GM12891 (cell line): ENCODE results near the gene TNS1.

Experiments
- PAX5 ChIP-seq: IDR thresholded peaks from 2 replicates; pipeline ENCODE4 v1.6.1; 2011; ENCODE audit warnings: low read length, moderate library complexity, mild to moderate bottlenecking; ENCODE audit not compliant: insufficient read depth, severe bottlenecking
- POLR2A ChIP-seq: IDR thresholded peaks from 2 replicates; pipeline ENCODE4 v1.6.1; 2011; ENCODE audit warnings: low read depth, low read length, control low read depth
- POLR2AphosphoS5 ChIP-seq: IDR thresholded peaks from 2 replicates; pipeline ENCODE4 v1.6.1; 2011; ENCODE audit warnings: low read depth, low read length, control low read depth
- POU2F2 ChIP-seq: IDR thresholded peaks from 2 replicates; pipeline ENCODE4 v1.6.1; 2011; ENCODE audit warnings: low read depth, mild to moderate bottlenecking, control low read depth, low read length, moderate library complexity
- SPI1 ChIP-seq: IDR thresholded peaks from 2 replicates; pipeline ENCODE4 v1.6.1; 2011; ENCODE audit warnings: low read depth, low read length, control low read depth
- TAF1 ChIP-seq: IDR thresholded peaks from 2 replicates; pipeline ENCODE4 v1.6.1; 2011; ENCODE audit warnings: low read depth, low read length, control low read depth

DNA sequence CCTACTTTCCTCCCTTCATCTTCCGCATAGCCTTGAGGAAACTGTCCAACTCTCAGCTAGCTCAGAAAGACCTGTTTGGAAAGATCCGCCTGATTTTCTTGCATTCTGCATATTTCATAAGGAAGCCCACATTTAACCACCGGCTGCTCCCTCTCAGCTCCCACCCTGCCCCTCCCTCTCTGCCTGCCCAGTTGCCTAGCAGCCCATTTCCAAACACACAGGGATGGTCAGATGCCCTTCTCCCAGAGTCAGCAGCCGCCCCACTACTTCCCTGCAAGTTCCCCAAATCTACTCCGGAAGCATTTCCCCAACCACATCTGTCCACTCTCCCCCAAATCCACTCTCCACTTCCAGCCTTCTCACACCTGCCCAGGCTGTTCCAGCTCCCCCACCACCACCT lies 96.0 kb downstream of the TNS1 start:
- TF ChIP-seq POLR2AphosphoS5 (no peak), POLR2A (no peak), SPI1 (no peak), PAX5 (no peak), TAF1 (no peak), POU2F2 (no peak)
